Measurements from ENCODE around the gene BMP7. TPM values are rescaled to one million over a fixed set of nuclear protein-coding genes. Genes with fewer than 3 reads are reported as not detected.

BMP7 gene
- total and polyA plus RNA-seq, 2 experiments from 2014 or later: 130 to 276 TPM

GRCh38 chr20:57210911-57211280 is 55.5 kb downstream of the BMP7 start:
- no peak for DNase-seq (ENCODE audit: low read depth in 1 of 2, low spot score in 1 of 2)
- no peaks in the 10 kb centered on the region for H3K9me3 ChIP-seq (ENCODE audit: low read depth)
- peaks cover 21% of the 10 kb centered on the region for H3K4me1 ChIP-seq (ENCODE audit: low read depth)
- H3K4me3 ChIP-seq: no peak overlapping the region
- no peak overlapping the region for H3K27ac ChIP-seq
- no peak for TF ChIP-seq CTCF (IDR thresholded peaks at IDR 0.05; ENCODE audit: low read depth, low read length)
- H3K36me3 ChIP-seq: peaks cover 8% of the 10 kb centered on the region
- H3K27me3 ChIP-seq: no peaks in the 10 kb centered on the region

- TF ChIP-seq CTCF (IDR thresholded peaks at IDR 0.05; ENCODE audit: low read depth, low read length): no peak
- Histone ChIP-seq H3K27me3 (no peaks in the 10 kb centered on the region), H3K4me1 (ENCODE audit: low read depth) (peaks cover 19% of the 10 kb centered on the region), H3K36me3 (peaks cover 10% of the 10 kb centered on the region), H3K27ac (peak overlapping the region; percentile 55), H3K9me3 (ENCODE audit: low read depth) (no peaks in the 10 kb centered on the region), H3K4me3 (no peak overlapping the region)
- no peak for DNase-seq (ENCODE audit: low read depth in 1 of 2, low spot score in 1 of 2)
Measured at GRCh38 chr20:57210054-57210910, 56.2 kb downstream of the BMP7 start.

- Histone ChIP-seq H3K36me3 (peaks cover 10% of the 10 kb centered on the region), H3K27ac (peak overlapping the region; percentile 55), H3K4me3 (no peak overlapping the region), H3K4me1 (ENCODE audit: low read depth) (peaks cover 20% of the 10 kb centered on the region), H3K9me3 (ENCODE audit: low read depth) (no peaks in the 10 kb centered on the region), H3K27me3 (no peaks in the 10 kb centered on the region)
- no peak for DNase-seq (ENCODE audit: low read depth in 1 of 2, low spot score in 1 of 2)
- TF ChIP-seq CTCF (IDR thresholded peaks at IDR 0.05; ENCODE audit: low read depth, low read length): no peak
Measured at GRCh38 chr20:57209413-57209812, 57.0 kb downstream of the BMP7 start.

- Histone ChIP-seq H3K4me3 (no peak overlapping the region), H3K27me3 (no peaks in the 10 kb centered on the region), H3K36me3 (peaks cover 10% of the 10 kb centered on the region), H3K27ac (no peak overlapping the region), H3K4me1 (ENCODE audit: low read depth) (peaks cover 29% of the 10 kb centered on the region), H3K9me3 (ENCODE audit: low read depth) (no peaks in the 10 kb centered on the region)
- no peak for TF ChIP-seq CTCF (IDR thresholded peaks at IDR 0.05; ENCODE audit: low read depth, low read length)
- peak in 1 of 2 donors; percentile 29 for DNase-seq (ENCODE audit: low read depth in 1 of 2, low spot score in 1 of 2)
Measured at GRCh38 chr20:57208198-57208597, 58.2 kb downstream of the BMP7 start.

- Histone ChIP-seq H3K27ac (no peak overlapping the region), H3K4me1 (ENCODE audit: low read depth) (peaks cover 20% of the 10 kb centered on the region), H3K36me3 (peaks cover 10% of the 10 kb centered on the region), H3K9me3 (ENCODE audit: low read depth) (no peaks in the 10 kb centered on the region), H3K27me3 (no peaks in the 10 kb centered on the region), H3K4me3 (no peak overlapping the region)
- TF ChIP-seq CTCF (IDR thresholded peaks at IDR 0.05; ENCODE audit: low read depth, low read length): no peak
- no peak for DNase-seq (ENCODE audit: low read depth in 1 of 2, low spot score in 1 of 2)
Measured at GRCh38 chr20:57207251-57207650, 59.2 kb downstream of the BMP7 start.

All from cardiac muscle cell (in vitro differentiated cells and primary cell).